ENCODE data around the gene RALGAPB. TPM values are rescaled to one million over a fixed set of nuclear protein-coding genes. Genes with fewer than 3 reads are reported as not detected.

The RALGAPB gene
- total and polyA plus RNA-seq, 2 of the 13 experiments (the other 11 are each of a cell fraction or from before 2014, with no cell fraction given) = 17.6 to 30.6 TPM

DNA sequence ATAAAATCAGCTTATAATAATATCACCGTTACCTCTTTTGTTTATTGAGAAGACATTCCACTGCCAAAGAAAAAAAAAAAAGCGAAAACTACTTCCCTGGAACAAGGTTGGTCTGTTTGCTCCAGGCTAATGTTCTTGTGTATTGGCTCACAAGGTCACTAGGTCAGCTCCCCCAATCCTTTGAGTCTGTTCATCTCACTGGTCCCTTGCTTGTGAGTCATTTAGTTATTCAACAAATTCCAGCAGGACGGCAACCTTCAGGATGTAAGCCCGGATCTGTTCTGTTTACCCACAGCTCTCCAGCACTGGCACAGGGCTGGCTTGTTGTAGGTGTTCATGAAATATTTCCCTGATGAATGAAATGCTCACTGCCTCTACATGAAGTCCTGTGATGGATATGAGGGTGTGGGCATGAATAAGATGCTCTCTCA lies 132.2 kb downstream of the RALGAPB start (continued):
- TF ChIP-seq, protein P1, sequence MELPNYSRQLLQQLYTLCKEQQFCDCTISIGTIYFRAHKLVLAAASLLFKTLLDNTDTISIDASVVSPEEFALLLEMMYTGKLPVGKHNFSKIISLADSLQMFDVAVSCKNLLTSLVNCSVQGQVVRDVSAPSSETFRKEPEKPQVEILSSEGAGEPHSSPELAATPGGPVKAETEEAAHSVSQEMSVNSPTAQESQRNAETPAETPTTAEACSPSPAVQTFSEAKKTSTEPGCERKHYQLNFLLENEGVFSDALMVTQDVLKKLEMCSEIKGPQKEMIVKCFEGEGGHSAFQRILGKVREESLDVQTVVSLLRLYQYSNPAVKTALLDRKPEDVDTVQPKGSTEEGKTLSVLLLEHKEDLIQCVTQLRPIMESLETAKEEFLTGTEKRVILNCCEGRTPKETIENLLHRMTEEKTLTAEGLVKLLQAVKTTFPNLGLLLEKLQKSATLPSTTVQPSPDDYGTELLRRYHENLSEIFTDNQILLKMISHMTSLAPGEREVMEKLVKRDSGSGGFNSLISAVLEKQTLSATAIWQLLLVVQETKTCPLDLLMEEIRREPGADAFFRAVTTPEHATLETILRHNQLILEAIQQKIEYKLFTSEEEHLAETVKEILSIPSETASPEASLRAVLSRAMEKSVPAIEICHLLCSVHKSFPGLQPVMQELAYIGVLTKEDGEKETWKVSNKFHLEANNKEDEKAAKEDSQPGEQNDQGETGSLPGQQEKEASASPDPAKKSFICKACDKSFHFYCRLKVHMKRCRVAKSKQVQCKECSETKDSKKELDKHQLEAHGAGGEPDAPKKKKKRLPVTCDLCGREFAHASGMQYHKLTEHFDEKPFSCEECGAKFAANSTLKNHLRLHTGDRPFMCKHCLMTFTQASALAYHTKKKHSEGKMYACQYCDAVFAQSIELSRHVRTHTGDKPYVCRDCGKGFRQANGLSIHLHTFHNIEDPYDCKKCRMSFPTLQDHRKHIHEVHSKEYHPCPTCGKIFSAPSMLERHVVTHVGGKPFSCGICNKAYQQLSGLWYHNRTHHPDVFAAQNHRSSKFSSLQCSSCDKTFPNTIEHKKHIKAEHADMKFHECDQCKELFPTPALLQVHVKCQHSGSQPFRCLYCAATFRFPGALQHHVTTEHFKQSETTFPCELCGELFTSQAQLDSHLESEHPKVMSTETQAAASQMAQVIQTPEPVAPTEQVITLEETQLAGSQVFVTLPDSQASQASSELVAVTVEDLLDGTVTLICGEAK (IDR thresholded peaks at IDR 0.05) = no peak
- TF ChIP-seq, protein P1 (CRISPR knock-in tag; IDR thresholded peaks at IDR 0.05) = no peak; the same call in 1 of the 2 replicates
- TF ChIP-seq ZNF230 (CRISPR knock-in tag; IDR thresholded peaks at IDR 0.05) (no peak), SMAD9 (CRISPR knock-in tag; IDR thresholded peaks at IDR 0.05) (no peak), ISX (CRISPR knock-in tag; conservative IDR thresholded peaks at IDR 0.05) (0 out of 2 replicates have a peak, but pooled peaks have one; percentile 12), BHLHE40 (IDR thresholded peaks at IDR 0.05; ENCODE audit: low read length) (peak; percentile 54; the same call in 1 of the 2 replicates), TCF12 (IDR thresholded peaks at IDR 0.05) (no peak), TCF12 (CRISPR knock-in tag; IDR thresholded peaks at IDR 0.05) (no peak), MAFF (IDR thresholded peaks at IDR 0.05; ENCODE audit: low read depth, low read length) (no peak), PITX1 (CRISPR knock-in tag; IDR thresholded peaks at IDR 0.05) (peak; percentile 95), ZNF44 (CRISPR knock-in tag; IDR thresholded peaks at IDR 0.05) (no peak), RFX3 (CRISPR knock-in tag; IDR thresholded peaks at IDR 0.05) (no peak), SP5 (CRISPR knock-in tag; IDR thresholded peaks at IDR 0.05; ENCODE audit: borderline replicate concordance, low read depth) (peak; percentile 90), SNAI1 (CRISPR knock-in tag; IDR thresholded peaks at IDR 0.05; ENCODE audit: borderline replicate concordance) (no peak), ZNF775 (CRISPR knock-in tag; IDR thresholded peaks at IDR 0.05; ENCODE audit: borderline replicate concordance) (no peak), ZNF790 (CRISPR knock-in tag; IDR thresholded peaks at IDR 0.05; ENCODE audit: borderline replicate concordance) (no peak), ZFP90 (CRISPR knock-in tag; IDR thresholded peaks at IDR 0.05; ENCODE audit: borderline replicate concordance) (peak; percentile 81; the same call in 1 of the 2 replicates), MYC (CRISPR knock-in tag; IDR thresholded peaks at IDR 0.05; ENCODE audit: borderline replicate concordance) (peak; percentile 46; the same call in 1 of the 2 replicates), HHEX (CRISPR knock-in tag; IDR thresholded peaks at IDR 0.05) (peak; percentile 99), PHF21A (CRISPR knock-in tag; IDR thresholded peaks at IDR 0.05) (peak; percentile 96), FOXA3 (CRISPR knock-in tag; IDR thresholded peaks at IDR 0.05) (peak; percentile 99), ZNF232 (CRISPR knock-in tag; IDR thresholded peaks at IDR 0.05; ENCODE audit: borderline replicate concordance) (peak; percentile 69; the same call in 1 of the 2 replicates), ZNF235 (CRISPR knock-in tag; IDR thresholded peaks at IDR 0.05; ENCODE audit: borderline replicate concordance) (no peak), SOX13 (IDR thresholded peaks at IDR 0.05) (peak; percentile 87), SOX13 (CRISPR knock-in tag; conservative IDR thresholded peaks at IDR 0.05 in 1 of 2, IDR thresholded peaks at IDR 0.05 in 1 of 2) (peak in 1 of 2 experiments; percentile 93; a peak in 2 of 4 replicates), FOXM1 (CRISPR knock-in tag; IDR thresholded peaks at IDR 0.05) (no peak)
